HG03558 (cell line): ENCODE measurements around the gene TEC.
"Not testable (repeated sequence)": the region's sequence is repeated elsewhere in the genome, so short reads cannot be mapped to it uniquely, and the experiment has no call there.

Experiments
- ATAC-seq: cut with Tn5 transposase; IDR thresholded peaks from one replicate; pipeline ENCODE4 v1.9.1; 2021; ENCODE audit warnings: moderate number of reproducible peaks; ENCODE audit not compliant: unreplicated experiment; ENCODE audit errors: extremely low read depth

TEC gene

GRCh38 chr4:48243887-48244286 is 25.8 kb downstream of the TEC start:
- ATAC-seq: no peak

GRCh38 chr4:48243429-48243828 is 26.2 kb downstream of the TEC start:
- no peak for ATAC-seq

- ATAC-seq: no peak
Observed at GRCh38 chr4:48242511-48243195, 27.0 kb downstream of the TEC start.

- no peak for ATAC-seq
Observed at GRCh38 chr4:48241731-48242130, 27.9 kb downstream of the TEC start.

GRCh38 chr4:48237996-48238645 is 31.5 kb downstream of the TEC start:
- ATAC-seq: no peak

- ATAC-seq: no peak
Observed at GRCh38 chr4:48235050-48235449, 34.6 kb downstream of the TEC start.

- no peak for ATAC-seq
Observed at GRCh38 chr4:48234575-48234974, 35.1 kb downstream of the TEC start.

GRCh38 chr4:48228949-48229348 is 40.7 kb downstream of the TEC start:
- ATAC-seq: no peak

GRCh38 chr4:48227662-48228061 is 42.0 kb downstream of the TEC start:
- ATAC-seq: no peak

- no peak for ATAC-seq
Observed at GRCh38 chr4:48226199-48226598, 43.4 kb downstream of the TEC start.

GRCh38 chr4:48225368-48226141 is 44.1 kb downstream of the TEC start:
- ATAC-seq: no peak

- ATAC-seq: no peak
Observed at GRCh38 chr4:48224606-48225005, 45.0 kb downstream of the TEC start.

GRCh38 chr4:48223633-48224295 is 45.9 kb downstream of the TEC start:
- ATAC-seq: no peak

GRCh38 chr4:48222491-48222890 is 47.1 kb downstream of the TEC start:
- no peak for ATAC-seq

- not testable (repeated sequence) for ATAC-seq
Observed at GRCh38 chr4:48219430-48219829, 50.2 kb downstream of the TEC start.

GRCh38 chr4:48216563-48216962 is 53.1 kb downstream of the TEC start:
- no peak for ATAC-seq

GRCh38 chr4:48215977-48216376 is 53.7 kb downstream of the TEC start:
- ATAC-seq: no peak

GRCh38 chr4:48212165-48212564 is 57.5 kb downstream of the TEC start:
- peak; percentile 78 for ATAC-seq

GRCh38 chr4:48210966-48211328 is 58.7 kb downstream of the TEC start:
- ATAC-seq: no peak

GRCh38 chr4:48205626-48206025 is 64.0 kb downstream of the TEC start:
- no peak for ATAC-seq

GRCh38 chr4:48205107-48205506 is 64.5 kb downstream of the TEC start:
- no peak for ATAC-seq
